GM21390 (cell line): ENCODE data around the gene TMPRSS2.

Source experiments
- ATAC-seq: cut with Tn5 transposase; IDR thresholded peaks from one replicate; pipeline ENCODE4 v1.9.1; 2021; ENCODE audit not compliant: unreplicated experiment

TMPRSS2 gene

DNA sequence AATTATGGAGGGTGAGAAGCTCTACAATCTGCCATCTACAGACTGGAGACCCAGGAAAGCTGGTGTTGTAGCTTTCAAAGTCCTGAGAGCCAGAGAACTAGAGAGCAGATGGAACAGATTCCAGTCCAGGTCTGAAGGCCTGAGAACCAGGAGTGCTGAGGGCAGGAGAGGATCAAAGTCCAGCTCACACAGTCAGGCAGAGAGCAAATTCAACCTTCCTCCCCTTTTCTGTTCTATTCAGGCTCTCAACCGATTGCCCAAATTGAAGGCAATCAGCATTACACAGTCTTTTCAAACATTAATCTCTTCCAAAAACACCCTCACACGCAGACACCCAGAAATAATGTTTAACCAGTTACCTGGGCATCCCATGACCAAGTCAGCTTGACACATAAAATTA lies 2.5 kb upstream of the TMPRSS2 start:
- ATAC-seq = no peak

DNA sequence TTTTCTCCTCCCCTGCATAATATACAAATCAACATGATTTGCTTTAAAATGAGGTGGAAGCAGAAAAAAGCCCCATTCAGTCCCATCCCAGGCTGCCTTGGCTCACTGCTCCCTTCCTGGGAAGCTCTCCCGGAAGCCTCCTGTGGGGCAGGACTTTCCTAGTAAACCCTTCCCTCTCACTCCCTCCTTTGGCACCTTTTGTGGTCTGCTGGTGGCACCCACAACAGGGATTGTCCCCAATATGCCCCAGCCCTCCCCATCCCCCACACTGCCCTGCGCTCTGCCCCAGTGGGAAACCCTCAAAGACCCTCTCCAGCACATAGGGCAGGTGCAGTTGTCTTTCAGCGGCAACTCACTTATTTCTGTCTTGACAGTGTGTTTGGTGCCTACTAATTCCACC lies 1.8 kb upstream of the TMPRSS2 start:
- no peak for ATAC-seq

DNA sequence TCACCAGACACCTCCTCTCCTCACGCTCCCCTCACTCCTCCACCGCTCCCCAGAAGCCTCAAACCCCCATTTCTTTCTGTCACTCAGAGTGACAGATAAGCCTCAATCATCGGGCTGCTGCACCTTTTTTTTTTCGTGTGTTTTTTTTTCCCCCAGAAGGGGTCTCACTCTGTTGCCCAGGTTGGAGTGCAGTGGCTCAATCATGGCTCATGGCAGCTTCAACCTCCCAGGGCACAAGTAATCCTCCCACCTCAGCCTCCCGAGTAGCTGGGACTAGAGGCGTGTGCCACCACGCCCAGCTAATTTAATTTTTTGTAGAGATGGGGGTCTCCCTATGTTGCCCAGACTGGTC lies 1.2 kb upstream of the TMPRSS2 start:
- no peak for ATAC-seq

DNA sequence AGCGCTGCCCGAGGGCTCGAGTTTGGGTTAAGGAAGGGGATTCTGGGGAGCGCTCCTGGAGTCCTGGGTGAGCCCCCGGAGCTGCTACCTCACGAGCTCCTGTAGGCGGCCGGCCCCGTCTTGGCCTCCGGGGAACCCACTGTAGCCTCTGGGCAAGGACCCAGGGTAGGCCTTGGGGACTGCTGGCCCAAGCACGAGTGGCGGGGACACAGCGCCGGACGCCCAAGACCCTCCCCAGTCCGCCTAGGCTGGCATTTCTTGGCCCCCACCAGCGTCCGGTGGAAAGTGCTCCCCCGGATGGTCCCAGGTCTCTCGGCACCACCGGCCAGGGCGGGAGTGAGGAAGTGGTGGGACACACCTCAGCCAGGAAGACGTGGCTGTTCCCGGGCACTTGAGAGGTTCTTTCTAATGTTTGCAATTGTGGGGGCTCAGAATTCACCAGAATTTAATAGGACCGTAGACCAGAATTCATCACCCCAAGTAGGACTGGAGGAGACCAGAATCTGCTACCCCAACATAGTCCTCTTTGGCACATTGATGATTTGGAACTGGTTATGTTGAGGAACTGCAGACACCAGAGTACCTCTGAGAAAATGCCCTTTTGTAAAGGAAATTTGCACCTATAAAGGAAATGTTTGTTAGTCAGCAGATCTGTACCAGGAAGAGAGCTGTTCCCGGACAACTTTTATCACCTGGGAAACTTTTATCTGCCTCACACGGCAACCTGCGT lies 622 bp upstream of the TMPRSS2 start:
- no peak for ATAC-seq

DNA sequence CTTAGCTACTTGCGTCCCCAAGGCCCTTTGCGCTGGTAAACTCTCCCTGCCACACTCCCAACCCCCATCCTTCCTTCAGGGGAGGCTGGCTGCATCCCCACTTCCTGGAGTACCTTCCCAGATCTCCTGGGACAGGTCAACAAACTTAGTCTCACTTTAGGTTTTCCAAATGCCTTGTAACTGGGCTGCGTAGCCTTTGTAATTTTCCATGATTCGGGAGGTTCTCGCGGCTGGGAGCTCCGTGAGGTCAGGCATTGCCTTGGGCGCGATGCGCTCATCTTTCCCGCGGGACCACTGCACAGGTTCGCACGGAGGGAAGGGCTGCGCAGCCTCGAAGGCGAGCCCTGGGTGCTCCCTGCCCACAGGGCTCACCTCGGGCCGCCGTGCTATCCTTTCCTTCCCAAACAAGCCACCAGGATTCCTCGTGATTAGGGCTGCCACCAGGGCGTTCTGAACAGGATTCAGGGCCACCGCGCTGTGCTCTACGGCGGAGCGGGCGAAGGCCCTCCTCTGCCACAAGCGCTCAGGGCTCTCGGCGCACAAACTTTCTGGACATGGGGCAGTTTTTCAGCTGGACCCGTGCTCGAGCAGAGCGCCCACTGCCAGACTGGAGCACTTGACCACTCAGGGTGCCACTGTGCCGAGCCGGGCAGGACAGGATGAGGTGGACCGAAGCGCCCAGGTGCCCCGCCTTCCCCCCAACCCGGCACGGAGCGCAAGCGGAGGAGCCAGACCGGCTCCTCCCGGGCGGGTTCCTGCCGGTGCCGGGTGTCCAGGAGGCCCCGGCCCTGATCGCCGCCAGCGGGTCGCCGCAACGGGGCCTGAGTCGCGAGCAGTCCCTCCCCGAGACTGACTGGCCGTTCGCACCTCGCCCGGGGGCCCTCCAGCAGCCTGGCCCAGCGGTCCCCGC lies 1.1 kb downstream of the TMPRSS2 start:
- no peak for ATAC-seq

DNA sequence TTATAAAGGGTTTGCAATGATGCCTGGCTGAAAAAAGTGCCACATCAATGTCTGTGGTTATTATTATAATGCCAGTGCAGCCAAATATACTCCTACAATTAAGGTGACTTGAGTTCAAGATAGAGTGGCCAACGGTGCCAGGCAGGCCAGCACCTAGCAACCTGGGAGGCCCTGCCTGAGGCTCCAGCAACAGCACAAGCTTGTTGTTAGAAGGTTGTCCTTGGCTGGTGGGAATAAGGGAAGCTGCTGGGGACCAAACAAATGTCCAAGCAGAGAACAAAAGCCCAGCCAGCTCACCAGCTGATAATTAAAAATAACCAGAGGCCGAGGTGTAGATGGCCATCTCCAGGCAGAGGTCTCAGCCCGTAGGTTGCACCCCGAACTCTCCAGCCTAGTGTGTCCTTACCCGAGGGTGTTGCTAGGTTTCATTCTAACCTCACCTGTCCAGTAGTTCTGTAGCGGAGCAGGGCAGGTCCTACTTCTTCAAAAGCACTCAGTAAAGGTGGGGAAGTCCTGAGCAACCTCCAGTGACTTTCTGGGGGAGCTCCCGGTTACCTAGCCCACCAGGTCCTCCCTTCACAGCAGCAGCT lies 1.9 kb downstream of the TMPRSS2 start:
- ATAC-seq = no peak

DNA sequence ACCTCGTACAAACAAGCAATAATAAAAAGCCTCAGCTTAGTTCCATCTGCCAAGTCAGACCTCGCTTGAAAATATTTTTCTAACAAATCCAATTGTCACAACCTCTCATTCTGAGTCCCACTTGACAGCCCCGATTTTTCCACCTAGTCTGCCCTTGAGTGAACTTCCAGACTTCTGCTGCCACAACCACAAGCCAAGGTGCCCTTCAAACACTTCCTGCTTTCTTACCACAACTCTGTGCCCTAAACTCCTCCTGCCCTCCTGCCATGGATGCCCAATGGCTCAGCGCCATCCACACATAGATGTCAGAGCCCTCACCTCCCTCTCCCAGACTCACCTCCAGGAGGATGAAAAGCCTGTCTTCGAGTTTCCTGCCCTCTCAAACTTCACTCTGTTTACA lies 3.9 kb downstream of the TMPRSS2 start:
- no peak for ATAC-seq

DNA sequence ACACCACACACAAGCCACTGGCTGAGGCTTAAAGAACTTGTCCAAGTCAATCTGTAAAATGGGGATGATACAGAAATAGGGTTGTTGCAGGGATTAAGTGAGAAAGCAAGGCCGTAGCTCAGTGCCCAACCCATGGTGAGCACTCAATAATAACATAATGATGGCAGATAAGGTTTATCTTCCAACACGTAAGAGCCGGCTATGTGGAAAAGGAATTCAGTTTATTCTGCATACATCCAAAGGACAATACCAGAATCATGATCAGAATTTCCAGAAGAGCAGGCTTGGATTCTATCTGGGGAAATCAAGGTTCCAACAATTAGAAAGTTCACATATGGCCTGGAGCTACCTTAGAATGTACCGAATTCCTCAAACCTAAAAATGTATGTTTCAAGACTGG lies 4.6 kb downstream of the TMPRSS2 start:
- no peak for ATAC-seq

DNA sequence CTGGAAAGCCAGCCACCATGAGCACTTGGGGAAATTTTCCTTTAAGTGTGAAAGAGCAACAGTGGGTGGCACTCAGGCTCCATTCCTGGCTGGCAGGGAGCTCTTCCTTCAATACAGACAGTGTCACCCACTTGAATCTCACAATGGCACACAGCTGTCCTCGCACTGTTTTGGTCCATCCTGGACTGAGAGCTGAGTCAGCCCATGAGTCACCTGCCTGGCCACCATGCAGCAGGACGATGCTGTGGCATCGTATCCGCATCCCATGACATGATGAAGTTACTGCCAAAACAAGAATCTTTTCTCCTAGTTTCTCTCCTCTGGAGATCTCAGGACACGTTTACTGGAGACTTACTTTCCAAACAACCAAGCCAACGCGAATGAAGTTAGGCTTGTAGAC lies 6.0 kb downstream of the TMPRSS2 start:
- no peak for ATAC-seq

DNA sequence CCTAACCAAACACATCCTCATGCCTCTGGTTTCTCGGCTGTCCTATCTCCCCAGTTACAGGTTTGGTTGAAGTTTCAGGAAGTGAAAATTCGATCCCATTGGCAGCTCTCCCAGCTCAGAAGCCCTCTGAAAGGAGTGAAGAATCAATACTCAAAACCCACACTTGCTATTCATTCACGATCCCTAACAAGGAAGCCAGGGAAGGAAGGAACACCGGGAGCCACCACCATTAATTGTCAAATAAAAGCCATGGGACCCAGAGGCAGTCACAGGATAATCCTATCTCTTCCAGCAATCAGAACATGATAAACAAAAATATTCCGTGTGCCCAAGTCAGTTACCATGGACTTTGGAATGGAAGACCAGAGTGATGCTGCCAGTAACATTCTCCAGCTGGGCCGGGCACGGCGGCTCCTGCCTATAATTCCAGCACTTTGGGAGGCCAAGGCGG lies 7.0 kb downstream of the TMPRSS2 start:
- no peak for ATAC-seq

DNA sequence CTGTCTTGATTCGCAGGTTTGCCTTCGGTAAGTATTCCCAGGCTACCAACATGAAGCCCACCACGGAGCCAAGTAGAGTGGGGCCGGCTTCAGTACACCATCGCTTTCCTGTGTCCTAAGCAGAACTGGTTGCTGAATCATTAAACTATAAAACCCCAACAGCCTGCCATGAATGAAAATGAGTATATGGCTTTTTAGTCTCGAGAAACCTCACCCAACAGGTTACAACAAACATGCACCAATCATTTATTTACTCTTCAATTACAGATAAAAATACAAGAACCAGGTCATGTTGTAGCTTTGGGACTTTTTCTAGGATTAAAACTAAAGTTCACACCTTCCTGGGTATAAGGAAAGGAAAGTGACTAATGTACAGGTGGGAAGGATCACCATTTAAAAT lies 7.6 kb downstream of the TMPRSS2 start:
- ATAC-seq = no peak

DNA sequence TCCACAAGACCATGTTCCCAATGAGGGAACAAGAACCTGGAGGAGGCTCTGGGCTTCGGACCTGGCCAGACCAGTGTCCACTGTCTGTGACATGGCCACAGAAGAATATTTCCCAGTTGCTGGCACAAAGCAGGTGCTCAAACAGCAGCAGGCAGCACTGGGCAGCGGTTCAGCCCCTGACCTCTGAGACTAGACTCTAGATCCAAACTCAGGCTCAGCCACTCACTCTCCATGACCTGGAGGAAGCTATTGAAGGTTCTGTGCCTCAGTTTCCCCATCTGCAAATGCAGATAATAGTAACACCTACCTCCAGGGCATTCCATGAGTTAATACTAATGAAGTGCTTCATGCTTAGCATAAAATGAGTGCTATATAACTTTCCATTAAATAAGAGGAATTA lies 8.0 kb downstream of the TMPRSS2 start:
- no peak for ATAC-seq

DNA sequence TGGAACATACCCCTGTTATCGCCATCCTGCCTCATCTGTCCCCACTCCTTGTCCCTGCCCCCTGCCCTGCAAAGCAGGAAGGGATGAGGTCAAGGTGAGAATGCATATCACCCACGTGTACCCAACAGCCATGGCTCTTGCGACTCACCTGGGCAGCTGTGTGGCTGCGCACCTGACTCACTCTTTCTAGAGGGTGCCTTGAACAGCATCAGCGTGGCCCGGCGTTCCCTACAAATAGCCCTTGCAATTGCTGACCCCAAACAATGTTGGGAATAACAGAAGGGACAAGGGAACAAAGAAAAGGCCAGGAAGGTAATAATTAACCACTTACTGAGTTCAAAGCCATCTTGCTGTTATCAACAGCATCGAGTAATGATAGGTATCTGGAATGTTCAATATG lies 10.2 kb downstream of the TMPRSS2 start:
- no peak for ATAC-seq

DNA sequence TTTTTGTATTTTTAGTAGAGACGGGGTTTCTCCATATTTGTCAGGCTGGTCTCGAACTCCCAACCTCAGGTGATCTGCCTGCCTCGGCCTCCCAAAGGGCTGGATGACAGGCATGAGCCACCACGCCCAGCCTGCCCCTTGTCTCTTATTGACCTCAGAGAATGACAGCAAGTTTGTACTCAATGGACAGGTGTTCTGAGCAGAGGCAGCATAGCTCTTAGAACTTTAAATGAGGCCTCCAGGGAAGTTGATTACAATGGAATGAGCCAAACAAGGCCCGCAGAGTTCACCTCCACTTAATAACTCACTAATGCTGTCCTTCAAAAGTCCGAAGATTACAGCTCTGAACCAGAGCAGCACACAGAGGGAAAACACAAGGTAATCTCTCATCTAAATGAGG lies 10.9 kb downstream of the TMPRSS2 start:
- ATAC-seq = no peak

DNA sequence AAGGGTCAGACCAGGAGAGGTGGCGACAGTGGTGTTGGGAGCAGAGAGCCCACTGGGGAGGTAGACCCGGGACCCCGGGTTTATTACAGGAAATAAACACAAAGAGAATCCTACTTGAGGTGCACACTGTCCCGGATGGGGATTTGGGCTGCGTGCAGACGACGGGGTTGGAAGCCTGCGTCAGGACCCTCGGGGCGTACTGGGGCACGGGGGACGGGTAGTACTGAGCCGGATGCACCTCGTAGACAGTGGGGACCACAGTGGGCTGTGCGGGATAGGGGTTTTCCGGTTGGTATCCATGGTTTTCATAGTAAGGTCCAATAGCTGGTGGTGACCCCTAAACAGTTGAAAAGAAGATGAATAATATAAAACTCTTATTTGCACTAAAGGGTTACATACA lies 13.7 kb downstream of the TMPRSS2 start:
- ATAC-seq = no peak

DNA sequence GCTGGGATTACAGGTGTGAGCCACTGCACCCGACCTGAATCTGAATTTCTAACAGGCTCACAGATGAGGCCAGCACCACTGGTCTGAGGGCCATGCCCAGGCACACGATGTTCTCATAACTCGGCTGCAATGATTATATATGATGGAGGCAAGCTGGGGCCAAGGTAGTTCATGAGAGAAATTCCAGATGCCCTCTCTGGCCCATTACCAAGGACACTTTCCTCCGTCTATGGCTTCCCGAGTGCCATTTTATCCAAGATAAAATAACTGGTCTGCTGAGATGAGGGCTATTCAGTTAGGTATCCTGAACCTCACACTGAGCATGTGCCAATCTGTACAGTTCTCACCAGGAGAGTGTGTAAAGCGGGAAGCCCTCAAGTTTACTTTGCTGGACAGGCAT lies 16.5 kb downstream of the TMPRSS2 start:
- no peak for ATAC-seq

DNA sequence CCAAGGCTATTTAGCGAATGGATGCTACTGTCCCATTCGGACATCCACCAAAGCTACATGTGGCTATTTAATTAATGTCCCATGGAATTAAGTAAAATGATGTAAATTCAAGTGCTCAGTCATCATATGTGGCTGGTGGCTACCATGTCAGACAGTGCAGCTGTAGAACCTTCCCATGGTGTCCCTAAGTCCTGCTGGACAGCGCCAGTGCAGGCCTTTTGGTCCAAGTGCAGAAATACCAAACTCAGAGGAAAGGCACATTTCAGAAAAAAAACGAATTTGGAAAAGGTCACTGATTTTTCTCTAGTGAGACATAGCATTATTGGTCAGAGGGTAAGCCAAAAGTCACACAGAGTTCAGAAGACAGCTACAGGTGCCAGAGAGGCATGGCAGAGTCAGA lies 17.6 kb downstream of the TMPRSS2 start:
- ATAC-seq = no peak

DNA sequence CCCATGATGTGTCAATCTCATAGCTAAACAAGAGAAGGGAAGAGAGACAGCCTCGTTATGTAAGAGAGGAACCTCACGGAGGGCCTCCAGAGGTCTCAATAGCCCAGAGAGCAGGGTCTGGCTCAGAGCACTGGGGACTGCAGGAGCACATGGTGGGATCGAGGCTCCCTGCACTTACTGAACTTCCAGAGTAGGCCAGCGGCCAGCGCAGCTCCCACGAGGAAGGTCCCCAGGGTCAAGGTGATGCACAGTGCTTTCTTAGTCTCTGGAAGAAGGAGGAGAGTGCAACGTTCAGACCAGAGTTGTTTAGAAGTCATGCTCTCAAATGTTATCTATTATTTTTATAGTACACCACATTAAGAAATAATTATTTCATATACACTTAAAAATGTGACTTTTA lies 18.6 kb downstream of the TMPRSS2 start:
- ATAC-seq = no peak

DNA sequence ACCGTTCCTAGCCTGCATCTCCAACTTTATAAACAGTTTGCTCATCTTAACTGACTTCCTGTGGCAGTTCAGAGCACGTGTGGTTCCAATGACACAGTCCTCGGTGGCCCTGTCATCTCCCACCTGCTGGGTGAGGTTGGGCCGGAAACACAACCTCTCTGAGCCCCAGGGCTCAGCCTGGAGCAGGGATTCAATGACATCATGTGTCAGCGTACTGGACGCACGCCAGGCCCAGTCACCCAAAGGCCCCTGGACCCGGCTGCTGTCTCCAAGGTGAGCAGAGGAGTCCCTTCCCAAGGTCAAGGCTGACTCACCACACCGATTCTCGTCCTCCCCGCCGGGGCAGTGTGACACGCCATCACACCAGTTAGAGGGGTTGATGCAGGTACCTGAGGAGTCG lies 19.9 kb downstream of the TMPRSS2 start:
- no peak for ATAC-seq

DNA sequence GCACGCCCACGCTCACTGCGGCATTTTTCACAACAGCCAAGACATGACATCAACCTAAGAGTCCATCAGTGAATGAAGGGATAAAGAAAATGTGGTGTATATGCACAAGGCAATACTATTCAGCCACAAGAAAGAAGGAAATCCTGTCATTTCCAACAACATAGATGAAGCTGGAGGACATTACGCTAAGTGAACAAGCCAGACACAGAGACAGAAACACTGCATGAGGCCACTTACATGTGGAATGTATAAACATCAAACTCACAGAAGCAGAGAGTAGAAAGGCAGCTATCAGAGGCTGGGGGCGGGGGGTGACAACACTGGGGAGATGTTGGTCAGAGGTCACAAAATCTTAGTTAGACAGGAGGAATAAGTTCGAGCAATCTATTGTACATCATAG lies 20.9 kb downstream of the TMPRSS2 start:
- no peak for ATAC-seq

DNA sequence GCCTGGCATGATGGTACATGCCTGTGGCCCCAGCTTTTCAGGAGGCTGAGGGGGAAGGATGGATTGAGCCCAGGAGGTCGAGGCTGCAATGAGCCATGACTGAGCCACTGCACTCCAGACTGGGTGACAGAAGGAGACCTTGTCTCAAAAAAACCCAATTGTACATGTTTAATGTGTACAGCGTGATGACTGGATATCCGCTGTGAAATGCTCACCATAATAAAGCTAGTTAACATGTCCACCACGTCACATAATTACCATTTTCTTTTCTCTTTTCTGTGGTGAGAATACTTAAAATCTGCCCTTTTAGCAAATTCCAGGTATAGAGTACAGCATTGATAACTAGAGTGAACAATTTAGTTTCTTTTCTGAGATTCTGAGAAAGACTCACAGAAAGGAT lies 24.0 kb downstream of the TMPRSS2 start:
- ATAC-seq = no peak

DNA sequence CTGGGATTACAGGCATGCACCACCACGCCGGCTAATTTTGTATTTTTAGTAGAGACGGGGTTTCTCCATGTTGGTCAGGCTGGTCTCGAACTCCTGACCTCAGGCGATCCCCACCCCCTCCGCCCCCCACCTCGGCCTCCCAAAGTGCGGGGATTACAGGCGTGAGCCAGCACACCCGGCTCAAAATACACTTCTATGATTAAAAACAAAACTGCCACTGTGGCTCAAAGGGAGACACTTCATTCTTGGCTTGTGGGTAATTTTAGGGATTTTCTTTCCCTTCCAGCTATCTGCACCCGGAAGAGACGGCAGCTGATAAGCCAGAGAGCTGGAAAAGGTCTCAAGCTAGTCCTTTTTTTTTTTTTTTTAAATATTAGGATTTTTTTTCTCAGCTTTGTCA lies 24.5 kb downstream of the TMPRSS2 start:
- ATAC-seq = no peak
